GM23248 (cell line): Measurements from ENCODE around the gene PGBD1. TPM values are rescaled to one million over a fixed set of nuclear protein-coding genes. Genes with fewer than 3 reads are reported as not detected.

Source experiments
- DNase-seq: peaks from one replicate; pipeline ENCODE4 v3.0.0-alpha.2; 2015
- H2AFZ ChIP-seq: fragments of 200-600 bp; sonication (generic); 2 replicates; pipeline ENCODE4 v1.6.1; 2016; ENCODE audit warnings: antibody characterized with exemption
- H3F3A ChIP-seq: fragments of 200-600 bp; sonication (generic); 2 replicates; pipeline ENCODE4 v1.6.1; 2016; ENCODE audit warnings: mild to moderate bottlenecking, antibody characterized with exemption, mixed run types; ENCODE audit not compliant: insufficient read depth
- H3K27ac ChIP-seq: fragments of 200-600 bp; sonication (generic); 2 replicates; pipeline ENCODE4 v1.5.1; 2016; ENCODE audit warnings: mild to moderate bottlenecking
- H3K27me3 ChIP-seq: fragments of 200-600 bp; sonication (generic); replicated peaks from 2 replicates; pipeline ENCODE4 v1.6.1; 2016; ENCODE audit warnings: mild to moderate bottlenecking; ENCODE audit not compliant: insufficient read depth
- H3K36me3 ChIP-seq: fragments of 200-600 bp; sonication (generic); 2 replicates; pipeline ENCODE4 v1.6.1; 2016; ENCODE audit warnings: low read depth, mild to moderate bottlenecking
- H3K4me1 ChIP-seq: fragments of 200-600 bp; sonication (generic); 2 replicates; pipeline ENCODE4 v1.6.1; 2016; ENCODE audit warnings: mild to moderate bottlenecking; ENCODE audit not compliant: insufficient read depth
- H3K4me2 ChIP-seq: fragments of 200-600 bp; sonication (generic); one replicate; pipeline ENCODE4 v1.6.1; 2016; ENCODE audit warnings: mild to moderate bottlenecking; ENCODE audit not compliant: unreplicated experiment
- H3K4me3 ChIP-seq: fragments of 200-600 bp; sonication (generic); 2 replicates; pipeline ENCODE4 v1.5.1; 2016; ENCODE audit warnings: mild to moderate bottlenecking
- H3K79me2 ChIP-seq: fragments of 200-600 bp; sonication (generic); 2 replicates; pipeline ENCODE4 v1.6.1; 2016; ENCODE audit warnings: mild to moderate bottlenecking; ENCODE audit not compliant: insufficient read depth
- H3K9ac ChIP-seq: fragments of 200-600 bp; sonication (generic); 2 replicates; pipeline ENCODE4 v1.6.1; 2016; ENCODE audit warnings: mild to moderate bottlenecking
- H3K9me2 ChIP-seq: fragments of 200-600 bp; sonication (generic); 2 replicates; pipeline ENCODE4 v1.6.1; 2016; ENCODE audit warnings: mixed run types, mild to moderate bottlenecking, moderate library complexity; ENCODE audit not compliant: insufficient read depth
- H3K9me3 ChIP-seq: fragments of 200-600 bp; sonication (generic); one replicate; pipeline ENCODE4 v1.6.1; 2017; ENCODE audit warnings: low read depth
- H4K20me1 ChIP-seq: fragments of 200-600 bp; sonication (generic); 2 replicates; pipeline ENCODE4 v1.6.0; 2016; ENCODE audit not compliant: insufficient read depth
- EZH2 ChIP-seq: fragments of 200-600 bp; sonication (generic); IDR thresholded peaks from 2 replicates; pipeline ENCODE4 v1.6.1; 2018; ENCODE audit warnings: antibody characterized with exemption, mild to moderate bottlenecking; ENCODE audit not compliant: insufficient read depth, poor library complexity, severe bottlenecking
- EZH2phosphoT487 ChIP-seq: fragments of 200-600 bp; sonication (generic); IDR thresholded peaks from 2 replicates; pipeline ENCODE4 v1.6.1; 2018; ENCODE audit warnings: antibody characterized with exemption, moderate library complexity, mild to moderate bottlenecking, low read depth; ENCODE audit not compliant: insufficient read depth
- WGBS, 2 experiments: methylation state at CpG; one replicate each; pipeline ENCODE4 v1.1.6; 2015 to 2017; ENCODE audit warnings: low lambda C conversion rate in 2 of 2, low coverage in 1 of 2; ENCODE audit errors: missing lambda C conversion rate in 2 of 2; 5-methylcytosine and 5-hydroxymethylcytosine counted together
- in situ Hi-C: fragments of 300-500 bp; cut with MboI; formaldehyde crosslinking; loops from 2 replicates; pipeline ENCODE4 v1.15.0; 2020
- polyA plus RNA-seq: library from polyadenylated mRNA; unstranded; fragments of >200 nt; fragmentation: Nextera tagmentation; extraction: Ambion mirVana; gene quantifications from 2 replicates; pipeline ENCODE4 v1.2.1, GENCODE V29; 2016
- total RNA-seq: library from RNA; depleted of rRNA; stranded (reverse); fragments of >200 nt; shearing (Covaris generic); gene quantifications from 2 replicates; pipeline ENCODE4 v1.2.3, GENCODE V29; 2014

Gene PGBD1
- total and polyA plus RNA-seq, 2 experiments from 2014 or later, result 5.0 to 6.7 TPM

DNA sequence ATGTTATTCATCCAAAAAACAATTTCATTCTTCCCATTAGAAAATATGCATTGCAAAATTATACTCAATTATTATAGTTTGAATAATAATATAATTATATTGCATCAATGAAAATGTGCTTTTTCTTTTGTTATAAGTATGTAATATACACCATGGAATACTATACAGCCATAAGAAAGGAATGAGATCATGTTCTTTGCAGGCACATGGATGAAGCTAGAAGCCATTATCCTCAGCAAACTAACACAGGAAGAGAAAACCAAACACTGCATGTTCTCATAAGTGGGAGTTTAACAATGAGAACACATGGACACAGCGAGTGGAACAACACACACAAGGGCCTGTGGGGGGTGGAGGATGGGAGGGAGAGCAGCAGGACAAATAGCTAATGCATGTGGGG lies 24.3 kb upstream of the PGBD1 start:
- Histone ChIP-seq H3K36me3 (no peaks in the 10 kb centered on the region), H3K79me2 (no peaks in the 10 kb centered on the region), H3K4me2 (no peak overlapping the region), H2AFZ (no peak overlapping the region), H3F3A (no peaks in the 10 kb centered on the region), H3K9me3 (no peaks in the 10 kb centered on the region), H3K4me1 (peaks cover 8% of the 10 kb centered on the region; the same call in 1 of the 2 replicates), H4K20me1 (no peaks in the 10 kb centered on the region), H3K4me3 (no peak overlapping the region), H3K27me3 (no peaks in the 10 kb centered on the region), H3K27ac (no peak overlapping the region), H3K9me2 (no peaks in the 10 kb centered on the region), H3K9ac (no peak overlapping the region)
- no peak for DNase-seq
- in situ Hi-C loops, result no loop called here
- WGBS, 2 experiments, result no CpG with 5 or more reads among the region's 1 CpG
- TF ChIP-seq EZH2phosphoT487 (no peak), EZH2 (no peak)

DNA sequence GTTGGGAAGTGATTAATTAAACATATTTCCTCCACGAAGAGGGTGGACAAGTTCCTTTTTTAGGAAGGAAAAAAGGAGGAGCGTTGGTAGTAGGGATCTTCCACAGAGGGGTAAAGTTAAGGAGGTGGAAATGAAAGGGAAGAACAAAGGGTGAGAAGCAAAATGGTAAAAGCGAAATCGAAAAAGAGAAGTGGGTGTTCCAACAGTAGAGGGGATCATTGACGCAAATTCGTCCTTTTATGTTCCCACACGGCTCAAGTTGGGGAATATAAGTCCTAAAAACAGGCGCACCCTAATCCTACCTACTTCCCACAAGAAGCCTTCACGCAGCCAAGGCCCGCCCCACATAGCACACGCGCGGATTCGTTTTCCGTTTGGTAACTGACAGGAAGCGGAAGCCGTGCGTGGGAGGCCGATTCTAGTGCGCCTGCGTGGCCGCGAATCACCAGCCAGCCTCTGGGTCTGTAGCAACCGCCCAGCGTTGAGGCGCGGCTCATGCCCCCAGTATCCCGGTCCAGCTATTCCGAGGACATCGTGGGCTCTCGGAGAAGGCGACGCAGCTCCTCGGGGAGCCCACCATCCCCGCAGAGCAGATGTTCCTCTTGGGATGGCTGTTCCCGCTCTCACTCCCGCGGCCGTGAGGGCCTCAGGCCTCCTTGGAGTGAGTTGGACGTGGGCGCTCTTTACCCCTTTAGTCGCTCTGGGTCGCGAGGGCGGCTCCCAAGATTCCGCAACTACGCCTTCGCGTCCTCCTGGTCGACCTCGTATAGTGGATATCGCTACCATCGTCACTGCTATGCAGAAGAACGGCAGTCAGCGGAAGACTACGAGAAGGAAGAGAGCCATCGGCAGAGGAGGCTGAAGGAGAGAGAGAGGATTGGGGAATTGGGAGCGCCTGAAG lies 22.2 kb upstream of the PGBD1 start, which contains the start of gene NKAPL:
NKAPL (plus strand) TSS at position 421 of the 901 bp plus-strand sequence; CDS start at position 496, 75 bp downstream.
- in situ Hi-C loops, result no loop called here
- 23 to 25% methylated on average over 56 to 58 of the region's 58 CpGs for WGBS, 2 experiments
- peak; percentile 91 for DNase-seq
- Histone ChIP-seq H3K27me3 (no peaks in the 10 kb centered on the region), H3K4me1 (no peaks in the 10 kb centered on the region), H3K9me3 (no peaks in the 10 kb centered on the region), H4K20me1 (no peaks in the 10 kb centered on the region), H3K36me3 (no peaks in the 10 kb centered on the region), H2AFZ (peak within 1 kb of the TSS; percentile 94), H3K27ac (no peak within 1 kb of the TSS), H3K4me2 (peak within 1 kb of the TSS; percentile 72), H3F3A (no peaks in the 10 kb centered on the region), H3K9ac (peak within 1 kb of the TSS; percentile 31; the same call in 1 of the 2 replicates), H3K79me2 (no peaks in the 10 kb centered on the region), H3K4me3 (peak within 1 kb of the TSS; percentile 70), H3K9me2 (no peaks in the 10 kb centered on the region)
- no peak for TF ChIP-seq EZH2
- TF ChIP-seq EZH2phosphoT487, result no peak

DNA sequence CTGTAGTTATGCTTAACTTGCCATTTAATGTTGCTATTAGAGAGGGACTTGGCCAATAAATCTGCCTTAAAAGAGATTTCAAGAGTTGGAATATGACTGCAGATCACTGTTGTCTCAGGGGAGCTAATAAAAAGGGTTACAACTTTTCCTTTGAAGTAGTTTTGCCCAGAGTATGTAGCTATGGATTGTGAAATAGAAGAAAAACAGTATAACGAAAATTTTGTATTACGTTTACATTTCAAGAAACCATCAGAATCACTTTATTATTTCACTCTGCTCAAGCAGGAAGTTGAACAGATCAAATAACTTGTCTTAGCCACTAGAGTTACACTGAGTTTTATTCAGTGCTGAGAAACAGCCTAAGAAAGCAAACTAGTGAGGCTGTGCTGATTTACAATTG lies 17.4 kb upstream of the PGBD1 start:
- Histone ChIP-seq H4K20me1 (no peaks in the 10 kb centered on the region), H3K9me3 (no peaks in the 10 kb centered on the region), H3K9me2 (no peaks in the 10 kb centered on the region), H3K9ac (no peak overlapping the region), H3K4me1 (peaks cover 9% of the 10 kb centered on the region; the same call in 1 of the 2 replicates), H3F3A (peaks cover 29% of the 10 kb centered on the region), H3K79me2 (peaks cover 23% of the 10 kb centered on the region), H3K4me2 (no peak overlapping the region), H3K27me3 (no peaks in the 10 kb centered on the region), H3K36me3 (no peaks in the 10 kb centered on the region), H3K4me3 (no peak overlapping the region), H2AFZ (peak overlapping the region; percentile 50), H3K27ac (no peak overlapping the region)
- 34 to 50% methylated on average over 2 of the region's 2 CpGs for WGBS, 2 experiments
- no peak for DNase-seq
- TF ChIP-seq EZH2phosphoT487 (no peak), EZH2 (no peak)
- in situ Hi-C loops, result no loop called here

DNA sequence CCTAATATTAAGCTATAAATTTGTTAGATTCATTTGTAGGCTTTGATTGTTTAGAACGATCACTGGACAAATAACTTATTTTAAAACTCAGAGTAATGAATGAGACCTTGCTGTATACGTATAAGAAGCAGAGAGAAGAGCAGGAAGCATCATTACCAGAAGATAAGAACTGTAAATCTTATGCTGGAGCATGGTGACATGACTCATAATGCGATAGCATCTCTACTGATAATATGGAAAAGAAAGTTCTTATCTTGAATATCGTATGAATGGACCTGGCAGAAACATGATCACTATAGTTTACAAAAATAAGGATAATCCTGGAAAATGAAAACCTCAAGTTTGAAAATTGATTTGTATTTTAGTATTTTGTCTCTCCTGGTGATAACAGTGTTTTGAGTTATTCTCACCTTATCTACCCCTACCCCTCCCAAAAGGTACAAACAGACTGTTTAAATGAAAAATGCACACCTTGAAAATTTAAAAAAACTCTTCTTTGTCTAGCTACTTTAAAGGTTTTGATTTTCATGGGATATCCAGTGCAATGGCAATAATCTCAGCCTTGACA lies 16.5 kb upstream of the PGBD1 start:
- DNase-seq, result no peak
- WGBS, 2 experiments, result 67 to 70% methylated on average over 4 of the region's 4 CpGs
- Histone ChIP-seq H3K9ac (no peak overlapping the region), H3K4me2 (no peak overlapping the region), H3K36me3 (no peaks in the 10 kb centered on the region), H3K79me2 (peaks cover 25% of the 10 kb centered on the region), H3K27ac (no peak overlapping the region), H3K4me3 (no peak overlapping the region), H3K27me3 (no peaks in the 10 kb centered on the region), H3K9me3 (no peaks in the 10 kb centered on the region), H3K9me2 (no peaks in the 10 kb centered on the region), H2AFZ (no peak overlapping the region), H3F3A (peaks cover 39% of the 10 kb centered on the region), H4K20me1 (no peaks in the 10 kb centered on the region), H3K4me1 (peaks cover 9% of the 10 kb centered on the region; the same call in 1 of the 2 replicates)
- TF ChIP-seq EZH2phosphoT487, result no peak
- TF ChIP-seq EZH2, result no peak
- in situ Hi-C loops, result no loop called here
